GM21576 (cell line): ENCODE measurements around the gene FNDC5.

ENCODE experiments used
- ATAC-seq: cut with Tn5 transposase; IDR thresholded peaks from one replicate; pipeline ENCODE4 v1.9.1; 2021; ENCODE audit warnings: mild to moderate bottlenecking, moderate library complexity; ENCODE audit not compliant: unreplicated experiment

FNDC5 gene

GRCh38 chr1:32885676-32886003 lies 14.9 kb upstream of the FNDC5 start:
- ATAC-seq, result no peak

GRCh38 chr1:32884726-32885125 lies 14.0 kb upstream of the FNDC5 start:
- ATAC-seq, result no peak

GRCh38 chr1:32884032-32884372 lies 13.3 kb upstream of the FNDC5 start:
- ATAC-seq, result no peak

GRCh38 chr1:32883338-32884031 lies 12.8 kb upstream of the FNDC5 start:
- ATAC-seq, result no peak

- ATAC-seq, result no peak
Measured at GRCh38 chr1:32881871-32882850, 11.4 kb upstream of the FNDC5 start.

- ATAC-seq, result no peak
Measured at GRCh38 chr1:32881291-32881690, 10.6 kb upstream of the FNDC5 start.

- ATAC-seq, result no peak
Measured at GRCh38 chr1:32878637-32879041, 7.9 kb upstream of the FNDC5 start.

- no peak for ATAC-seq
Measured at GRCh38 chr1:32878183-32878582, 7.5 kb upstream of the FNDC5 start.

- ATAC-seq, result no peak
Measured at GRCh38 chr1:32877211-32878110, 6.7 kb upstream of the FNDC5 start.

- no peak for ATAC-seq
Measured at GRCh38 chr1:32876341-32877210, 5.9 kb upstream of the FNDC5 start.

- ATAC-seq, result no peak
Measured at GRCh38 chr1:32874860-32875752, 4.4 kb upstream of the FNDC5 start.

- ATAC-seq, result no peak
Measured at GRCh38 chr1:32873484-32873883, 2.8 kb upstream of the FNDC5 start.

- ATAC-seq, result no peak
Measured at GRCh38 chr1:32872192-32872460, 1.4 kb upstream of the FNDC5 start.

- ATAC-seq, result no peak
Measured at GRCh38 chr1:32871364-32872191, 866 bp upstream of the FNDC5 start.

- ATAC-seq, result no peak
Measured at GRCh38 chr1:32869923-32870614, 643 bp downstream of the FNDC5 start.

- ATAC-seq, result no peak
Measured at GRCh38 chr1:32868806-32869455, 1.8 kb downstream of the FNDC5 start.

- no peak for ATAC-seq
Measured at GRCh38 chr1:32868085-32868484, 2.6 kb downstream of the FNDC5 start.

GRCh38 chr1:32867671-32868070 lies 3.0 kb downstream of the FNDC5 start:
- no peak for ATAC-seq
